Measurements from ENCODE around the gene CACNB4.
A peak's percentile ranks its signal among the peaks of the same experiment; 100 is the strongest.
"Not testable (repeated sequence)": the region's sequence is repeated elsewhere in the genome, so short reads cannot be mapped to it uniquely, and the experiment has no call there.

The CACNB4 gene

DNA sequence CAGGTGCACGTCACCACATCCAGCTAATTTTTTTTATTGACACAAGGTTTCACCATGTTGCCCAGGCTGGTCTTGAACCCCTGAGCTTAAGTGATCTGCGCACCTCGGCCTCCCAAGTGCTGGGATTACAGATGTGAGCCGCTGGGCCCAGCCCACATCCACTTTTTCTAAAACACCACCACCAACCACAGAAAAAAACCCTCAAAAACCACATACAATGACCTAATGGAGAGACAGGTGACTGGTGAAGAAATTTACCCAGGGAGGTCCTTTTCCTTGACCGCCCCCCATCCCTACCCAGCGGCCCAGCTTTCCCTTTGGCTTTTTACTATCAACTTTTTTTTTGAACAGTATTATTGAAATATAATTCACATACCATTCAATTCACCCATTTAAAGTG lies 47.9 kb downstream of the CACNB4 start:
- DNase-seq (ENCODE audit: low read depth): no peak

DNA sequence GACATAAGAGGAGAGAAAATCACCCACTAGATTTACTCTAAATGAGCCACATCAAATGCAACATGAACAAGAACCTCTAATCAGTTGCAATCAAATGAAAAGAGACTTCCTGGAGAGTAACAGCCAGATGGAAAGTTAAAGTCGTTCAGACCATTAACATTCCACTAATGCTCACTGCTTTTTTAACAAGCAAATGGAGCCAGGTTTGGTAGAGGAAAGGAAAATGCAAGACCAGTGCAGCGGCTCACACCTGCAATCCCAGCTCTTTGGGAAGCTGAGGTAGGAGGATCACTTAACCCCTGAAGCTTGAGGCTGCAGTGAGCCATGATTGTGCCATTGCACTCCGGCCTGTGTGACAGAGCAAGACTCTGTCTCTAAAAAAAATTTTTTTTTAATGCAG lies 48.5 kb downstream of the CACNB4 start:
- no peak for DNase-seq (ENCODE audit: low read depth)

DNA sequence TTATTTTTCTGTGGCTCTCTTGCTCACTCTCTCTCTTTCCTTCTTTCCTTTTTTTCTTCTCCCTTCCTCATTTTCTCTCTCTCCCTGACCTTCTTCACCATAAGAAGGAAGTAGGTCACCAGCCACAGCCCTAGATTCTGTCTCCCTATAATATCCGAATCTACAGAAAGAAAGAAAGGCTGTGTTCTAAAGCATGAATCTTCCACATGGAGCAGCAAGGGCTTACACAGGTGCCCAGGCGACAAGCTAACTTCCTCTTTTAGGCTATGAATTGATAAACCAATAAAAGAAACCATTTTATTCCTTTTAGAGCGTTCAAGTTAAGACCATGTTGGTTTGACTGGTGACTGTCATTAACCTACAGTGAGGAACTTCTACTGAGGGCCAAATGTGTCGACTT lies 49.3 kb downstream of the CACNB4 start:
- DNase-seq (ENCODE audit: low read depth): no peak

DNA sequence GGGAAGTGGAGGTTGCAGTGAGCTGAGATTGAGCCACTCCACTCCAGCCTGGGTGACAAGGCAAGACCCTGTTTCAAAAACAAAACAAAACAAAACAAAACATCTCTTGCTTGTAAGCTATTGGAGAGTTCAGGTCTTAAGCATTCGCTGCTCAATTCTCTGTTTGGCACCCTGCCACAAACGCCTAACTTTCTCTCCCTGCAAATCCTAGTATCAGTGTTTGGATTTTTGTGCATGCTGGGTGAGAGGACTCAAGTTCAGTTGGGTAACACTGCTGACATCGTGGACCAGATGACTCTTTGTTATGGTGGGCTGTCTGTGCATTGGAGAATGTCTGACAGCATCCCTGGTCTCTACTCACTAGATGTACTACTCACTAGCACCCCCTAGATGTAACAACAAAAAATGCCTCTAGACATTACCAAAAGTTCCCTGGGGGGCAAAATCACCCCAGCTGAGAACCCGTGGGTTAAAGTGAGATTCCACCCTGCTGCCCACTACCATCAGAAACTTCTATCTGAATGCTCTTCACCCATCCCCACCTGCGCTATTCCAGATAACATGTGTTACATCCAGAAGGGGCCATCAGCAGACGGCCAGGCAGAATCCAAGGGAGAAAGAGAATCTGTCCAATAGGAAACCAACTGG lies 50.9 kb downstream of the CACNB4 start:
- no peak for DNase-seq (ENCODE audit: low read depth)

DNA sequence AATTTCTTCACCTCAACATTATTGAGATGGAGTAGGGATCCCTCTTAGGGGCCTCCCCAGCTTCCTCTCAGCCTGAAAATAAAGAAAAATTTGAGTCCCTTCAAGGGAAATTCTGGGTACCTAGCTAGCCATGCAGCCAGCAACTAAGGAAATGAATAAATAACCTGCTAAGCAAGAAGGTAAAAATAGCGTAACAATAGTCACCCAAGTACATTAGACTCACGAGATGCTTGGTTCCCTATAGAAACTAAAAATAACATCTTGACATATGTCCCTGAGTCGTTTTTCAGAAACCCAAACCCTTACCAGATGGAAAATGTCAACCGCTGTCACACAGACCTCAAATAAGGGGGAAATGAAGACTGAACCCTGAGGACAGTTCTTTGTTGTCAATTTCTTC lies 51.9 kb downstream of the CACNB4 start:
- no peak for DNase-seq (ENCODE audit: low read depth)

DNA sequence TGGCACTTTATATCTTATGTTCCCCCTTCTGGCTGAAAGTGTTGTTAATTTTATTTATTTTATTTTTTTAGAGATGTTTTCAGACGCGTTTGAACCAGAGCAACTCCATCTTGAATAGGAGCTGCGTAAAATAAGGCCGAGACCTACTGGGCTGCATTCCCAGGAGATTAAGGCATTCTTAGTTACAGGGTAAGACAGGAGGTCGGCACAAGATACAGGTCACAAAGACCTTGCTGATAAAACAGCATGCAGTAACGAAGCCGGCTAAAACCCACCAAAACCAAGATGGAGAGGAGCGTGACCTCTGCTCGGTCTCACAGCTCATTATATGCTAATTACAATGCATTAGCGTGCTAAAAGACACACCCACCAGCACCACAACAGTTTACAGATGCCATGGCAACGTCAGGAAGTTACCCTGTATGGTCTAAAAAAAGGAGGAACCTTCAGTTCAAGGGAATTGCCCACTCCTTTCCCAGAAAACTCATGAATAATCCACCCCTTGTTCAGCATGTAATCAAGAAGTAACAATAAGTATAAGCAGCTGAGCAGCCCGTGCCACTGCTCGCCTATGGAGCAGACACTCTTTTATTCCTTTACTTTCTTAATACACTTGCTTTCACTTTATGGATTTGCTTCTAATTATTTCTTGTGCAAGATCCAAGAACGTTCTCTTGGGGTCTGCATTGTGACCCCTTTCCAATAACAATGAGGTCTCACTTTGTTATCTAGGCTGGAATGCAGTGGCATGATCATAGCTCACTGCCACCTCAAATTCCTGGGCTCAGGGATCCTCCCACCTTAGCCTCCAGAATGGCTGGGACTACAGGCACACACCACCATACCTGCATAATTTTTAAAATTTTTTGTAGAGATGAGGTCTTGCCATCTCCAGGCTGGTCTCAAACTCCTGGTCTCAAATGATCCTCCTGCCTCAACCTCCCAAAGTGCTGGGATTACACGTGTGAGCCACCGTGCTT lies 55.9 kb downstream of the CACNB4 start:
- DNase-seq (ENCODE audit: low read depth): no peak

DNA sequence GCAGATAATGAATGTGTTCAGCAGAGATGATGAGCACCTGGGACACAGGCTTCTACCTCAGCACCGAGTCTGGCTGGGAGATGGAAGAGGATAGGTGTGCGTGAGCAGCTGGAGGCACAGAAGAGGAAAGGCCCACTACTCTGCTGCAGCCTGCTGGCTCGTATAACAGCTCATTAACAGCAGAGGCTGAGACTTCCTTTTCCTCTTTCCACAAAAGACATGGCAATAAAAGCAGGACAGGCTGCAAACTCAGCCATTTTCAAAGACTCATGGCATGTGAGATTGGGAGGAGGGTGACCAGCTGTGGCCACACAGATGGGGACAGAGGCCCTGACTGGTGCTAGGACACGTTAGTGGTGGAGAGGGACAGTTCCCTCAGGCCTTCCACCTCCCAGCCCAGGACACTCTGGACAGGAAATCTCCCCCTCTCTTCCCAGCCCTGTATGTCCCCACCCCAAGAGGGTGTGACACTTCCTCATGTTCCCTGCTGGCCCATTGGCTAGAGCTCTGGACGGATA lies 60.3 kb downstream of the CACNB4 start:
- no peak for DNase-seq (ENCODE audit: low read depth)

DNA sequence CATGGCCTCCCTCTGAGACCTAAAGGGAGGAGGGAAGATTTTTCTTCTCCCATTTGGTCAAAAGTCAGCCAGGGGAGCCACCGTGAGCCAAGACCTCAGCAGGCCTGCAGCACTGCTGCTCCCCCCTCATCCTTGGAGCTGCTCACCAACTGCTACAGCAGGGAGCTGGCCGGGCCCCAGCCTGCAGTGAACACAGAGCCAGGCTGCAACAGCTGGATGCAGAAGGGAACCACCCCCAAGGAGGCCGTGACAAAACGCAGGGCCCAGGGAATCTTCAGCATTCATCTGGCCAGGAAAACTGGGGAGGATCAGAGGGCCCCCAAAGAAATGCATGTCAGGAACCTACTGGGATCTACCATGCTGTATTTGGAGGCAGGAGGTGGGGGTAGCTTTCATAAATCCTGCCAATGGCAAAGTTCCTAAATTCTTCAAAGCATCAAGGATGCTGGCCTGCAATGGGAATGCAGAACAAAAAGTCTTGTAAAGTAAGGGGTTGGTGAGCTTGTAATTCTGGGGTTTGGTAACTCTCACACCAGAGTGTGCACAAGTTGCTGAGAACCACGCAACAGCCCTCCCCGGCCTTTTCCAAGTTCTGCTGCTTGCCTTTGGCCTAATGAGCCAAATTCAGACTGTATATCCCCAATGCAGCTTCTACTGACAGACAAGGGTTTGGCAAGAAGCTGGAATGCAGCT lies 61.0 kb downstream of the CACNB4 start:
- DNase-seq (ENCODE audit: low read depth): no peak

DNA sequence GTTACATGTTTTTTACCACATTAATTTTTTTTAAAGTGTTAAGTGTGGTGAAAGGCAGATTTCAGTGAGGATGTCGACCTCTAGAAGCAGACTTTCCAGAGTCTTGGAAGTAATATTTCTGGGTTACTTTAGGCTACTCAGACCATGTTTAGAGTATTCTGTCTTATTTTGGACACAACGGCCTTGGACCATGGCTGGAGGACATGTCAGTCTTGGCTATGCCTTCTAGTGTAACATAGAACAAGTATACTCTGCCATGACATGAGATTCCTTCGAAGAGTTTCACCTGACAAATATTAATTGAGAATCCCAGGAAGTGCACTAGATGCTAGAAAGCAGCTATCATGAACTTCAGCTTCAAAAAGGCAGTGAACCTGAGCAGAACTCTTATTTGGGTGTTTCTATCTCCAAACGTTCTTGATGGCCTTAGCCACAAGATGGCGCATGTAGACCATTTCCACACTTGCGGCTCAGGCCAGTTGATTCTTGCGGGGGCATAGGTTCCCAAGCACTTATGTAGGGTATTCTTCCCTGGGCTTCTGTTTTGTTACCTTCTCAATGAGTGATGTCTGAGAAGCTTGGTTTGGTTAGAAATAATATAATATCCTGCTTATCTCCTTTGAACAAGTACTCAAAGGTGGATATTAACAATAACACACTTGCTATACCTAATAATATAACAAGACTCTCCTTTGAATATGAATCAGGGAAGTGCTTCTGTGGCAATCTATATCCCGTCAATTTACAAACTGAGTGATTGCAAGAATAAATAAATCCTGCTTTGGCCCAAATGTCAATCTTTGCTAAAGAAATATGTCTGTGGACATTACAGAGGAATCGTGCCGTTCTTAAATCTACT lies 62.0 kb downstream of the CACNB4 start:
- DNase-seq (ENCODE audit: low read depth): peak; percentile 15

DNA sequence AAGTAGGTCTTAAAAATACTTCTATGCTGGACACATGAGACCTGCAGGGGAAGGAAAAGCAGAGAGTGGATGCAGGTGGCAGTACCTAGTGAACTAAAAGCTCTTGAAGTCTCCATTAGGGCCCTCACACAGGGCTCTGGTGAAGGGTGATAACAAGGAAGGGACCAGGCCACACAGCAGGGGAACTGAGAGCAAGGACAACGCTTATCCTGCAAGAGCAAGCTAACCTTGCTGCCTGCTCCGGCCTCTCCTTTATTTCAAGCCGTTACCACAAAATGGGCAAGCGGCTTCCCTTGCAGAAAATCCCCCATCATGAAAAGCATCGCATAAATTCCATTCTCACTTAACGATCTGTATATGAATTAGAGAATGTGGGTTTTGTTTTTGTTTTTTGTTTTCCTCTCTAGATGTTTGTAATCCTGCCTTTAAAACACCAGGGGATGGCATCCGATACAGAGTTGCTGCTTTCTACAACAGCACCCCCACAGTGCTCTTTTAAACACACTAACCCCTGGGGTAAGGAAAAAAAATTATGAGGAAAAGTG lies 64.5 kb downstream of the CACNB4 start:
- no peak for DNase-seq (ENCODE audit: low read depth)

DNA sequence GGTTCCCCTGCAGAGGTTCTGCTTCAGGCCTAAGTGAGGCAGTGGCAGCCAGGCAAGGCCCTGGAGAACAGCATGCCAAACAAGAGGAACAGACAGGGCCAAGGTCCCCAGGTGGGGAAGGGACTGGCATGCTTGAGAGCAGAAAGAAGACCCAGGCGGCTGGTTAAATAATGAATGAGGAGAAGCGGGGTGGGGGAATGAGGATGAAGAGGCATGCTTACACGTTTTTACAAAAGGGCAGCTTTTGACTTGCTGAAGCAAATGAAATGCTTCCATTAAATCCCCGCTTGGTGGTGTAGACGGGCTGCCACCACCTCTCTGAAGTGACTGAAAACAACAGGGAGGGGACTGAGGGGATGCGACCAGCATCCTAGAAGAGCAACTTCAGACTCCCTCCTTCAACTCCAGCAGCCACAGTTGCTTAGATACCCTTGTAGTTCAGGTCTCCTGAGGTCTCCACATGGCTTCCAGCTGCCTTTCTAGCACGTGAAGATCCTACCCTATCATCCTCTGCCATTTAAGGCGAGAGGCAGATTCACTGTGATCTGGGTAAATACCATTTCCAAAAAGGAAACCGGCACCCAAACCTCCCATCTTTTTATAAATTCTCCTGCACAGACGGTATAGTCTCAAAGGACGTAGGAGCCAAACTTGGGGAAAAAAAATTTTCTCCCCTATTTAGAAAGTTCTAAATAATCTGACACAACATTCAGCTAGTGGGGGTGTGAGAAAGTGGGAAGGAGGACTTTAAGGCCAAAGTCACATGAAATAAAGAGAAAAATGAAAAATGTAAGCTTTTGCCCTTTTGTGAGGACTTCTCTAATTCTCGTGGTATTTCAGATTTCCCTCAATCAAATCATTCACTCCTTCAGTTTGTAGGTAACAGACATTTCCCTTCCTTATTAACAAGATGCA lies 65.6 kb downstream of the CACNB4 start:
- no peak for DNase-seq (ENCODE audit: low read depth)

DNA sequence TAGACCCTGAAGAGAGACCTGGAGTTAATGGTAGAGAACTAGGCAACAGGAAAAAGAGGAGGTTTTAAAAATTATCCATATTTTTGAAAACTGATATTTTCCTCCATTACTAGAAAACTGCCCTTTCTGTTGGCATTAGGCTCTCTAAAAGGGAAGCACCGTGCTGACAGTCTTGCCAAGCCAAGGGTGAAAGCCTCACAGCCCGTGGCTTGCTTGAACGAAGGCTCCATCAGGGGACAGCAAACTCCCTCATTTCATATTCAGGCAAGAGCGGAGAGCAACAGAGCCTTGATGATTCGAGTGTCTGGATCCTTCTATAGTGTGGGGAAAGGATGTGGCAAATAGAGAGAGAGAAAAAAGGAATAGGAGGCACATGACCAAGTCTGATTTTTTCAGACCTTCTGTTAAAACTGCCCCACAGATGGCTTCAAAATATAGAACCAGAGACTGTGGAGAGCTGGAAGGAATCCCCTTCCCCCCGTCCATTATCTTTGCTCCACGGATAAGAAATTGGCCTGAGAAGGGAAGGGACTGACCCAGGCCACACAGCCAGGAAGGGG lies 67.0 kb downstream of the CACNB4 start:
- no peak for DNase-seq (ENCODE audit: low read depth)

DNA sequence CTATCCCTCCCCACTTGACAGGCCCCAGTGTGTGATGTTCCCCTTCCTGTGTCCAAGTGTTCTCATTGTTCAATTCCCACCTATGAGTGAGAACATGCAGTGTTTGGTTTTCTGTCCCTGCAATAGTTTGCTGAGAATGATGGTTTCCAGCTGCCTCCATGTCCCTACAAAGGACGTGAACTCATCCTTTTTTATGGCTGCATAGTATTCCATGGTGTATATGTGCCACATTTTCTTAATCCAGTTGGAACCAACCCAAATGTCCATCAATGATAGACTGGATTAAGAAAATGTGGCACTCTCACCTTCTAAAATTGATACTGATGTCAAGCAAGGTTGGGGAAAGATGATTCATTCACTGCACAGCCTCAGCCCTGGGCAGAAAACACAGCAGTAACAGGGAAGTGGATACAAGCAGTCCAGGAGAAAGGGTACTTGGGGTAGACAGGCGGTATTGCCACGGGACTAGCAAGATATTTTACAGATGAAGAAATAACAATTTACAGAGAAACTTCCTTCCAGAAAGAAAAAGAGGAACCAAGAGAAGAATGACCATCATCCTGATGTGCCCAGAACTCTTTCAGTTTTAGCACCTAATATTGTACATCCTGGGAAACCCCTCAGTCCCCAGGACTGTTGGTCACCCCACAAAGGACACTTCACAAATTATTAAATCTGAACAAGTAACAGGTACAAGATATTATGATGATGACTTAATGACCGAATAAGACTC lies 68.1 kb downstream of the CACNB4 start:
- not testable (repeated sequence) for DNase-seq (ENCODE audit: low read depth)

DNA sequence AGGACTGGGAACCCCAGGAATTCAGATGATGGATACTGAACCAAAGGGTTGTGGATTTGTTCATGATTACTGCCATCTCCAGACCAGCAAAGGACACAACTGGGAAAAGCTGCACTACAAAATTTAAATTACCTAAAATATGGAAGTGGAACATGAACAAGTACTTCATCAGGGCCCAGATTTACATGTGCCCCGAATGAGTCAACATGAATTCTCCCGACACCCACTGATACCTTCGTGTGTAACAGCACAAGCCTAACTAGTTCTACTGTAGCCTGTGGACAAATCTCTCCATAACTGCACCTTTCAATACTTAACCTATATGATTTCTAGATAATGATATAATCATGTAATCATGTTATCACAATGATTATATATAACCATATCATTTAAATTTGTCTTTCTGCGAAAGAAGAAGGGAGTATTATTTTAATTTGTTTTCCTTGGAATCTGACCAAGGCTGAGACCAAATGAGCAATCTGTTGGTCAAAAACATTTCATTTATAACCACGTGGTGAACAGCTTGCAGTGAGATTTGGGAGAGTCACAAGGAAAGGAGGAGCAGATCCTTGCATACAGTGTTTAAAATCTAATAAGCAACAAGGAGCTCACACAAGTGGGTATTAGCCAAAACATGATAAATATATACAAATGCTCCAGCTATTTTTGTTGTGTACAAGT lies 70.5 kb downstream of the CACNB4 start:
- no peak for DNase-seq (ENCODE audit: low read depth)

DNA sequence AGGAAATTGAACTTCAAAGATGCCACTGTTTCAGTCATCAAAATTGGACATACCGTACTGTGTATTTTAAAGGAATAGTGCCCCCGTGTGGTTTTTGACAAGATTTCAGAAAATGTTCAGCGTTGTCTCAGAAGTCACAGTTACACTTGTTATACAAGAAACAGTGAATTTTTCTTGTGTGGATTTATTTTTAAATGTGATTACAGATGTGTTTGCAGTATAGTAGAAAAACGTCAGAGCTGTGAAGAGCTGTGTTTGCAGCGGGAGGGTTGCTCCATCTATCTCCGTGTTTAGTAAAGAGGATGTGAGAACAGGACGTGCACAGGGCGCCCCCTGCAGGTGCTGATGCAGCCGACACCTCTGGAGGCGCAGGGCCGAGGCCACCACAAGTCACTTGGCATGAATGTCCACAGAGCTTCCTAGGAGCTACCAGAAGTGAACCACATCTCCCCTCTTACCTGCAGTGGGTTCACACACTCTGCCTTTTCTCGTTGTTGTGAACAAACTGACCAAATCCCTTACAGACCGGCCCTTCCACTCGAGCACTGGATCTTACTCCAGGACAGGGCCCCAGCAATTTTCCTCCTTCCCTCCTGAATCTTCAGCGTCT lies 73.1 kb downstream of the CACNB4 start:
- peak; percentile 18 for DNase-seq (ENCODE audit: low read depth)

DNA sequence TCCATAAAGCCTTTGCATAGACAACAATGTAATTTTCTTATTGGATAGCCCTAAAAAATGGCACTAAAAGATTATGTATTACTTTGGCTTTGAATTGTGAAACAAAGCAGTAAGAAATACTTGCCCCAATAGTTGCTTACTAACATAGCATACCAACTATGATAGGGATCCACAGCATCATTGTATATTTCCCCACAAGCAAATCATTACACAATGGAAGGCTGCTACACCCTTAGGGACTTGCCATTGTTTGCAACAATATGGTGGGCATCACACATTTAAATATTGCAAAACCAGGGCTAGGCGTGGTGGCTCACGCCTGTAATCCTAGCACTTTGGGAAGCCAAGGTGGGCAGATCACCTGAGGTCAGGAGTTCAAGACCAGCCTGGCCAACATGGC lies 74.4 kb downstream of the CACNB4 start:
- no peak for DNase-seq (ENCODE audit: low read depth)

DNA sequence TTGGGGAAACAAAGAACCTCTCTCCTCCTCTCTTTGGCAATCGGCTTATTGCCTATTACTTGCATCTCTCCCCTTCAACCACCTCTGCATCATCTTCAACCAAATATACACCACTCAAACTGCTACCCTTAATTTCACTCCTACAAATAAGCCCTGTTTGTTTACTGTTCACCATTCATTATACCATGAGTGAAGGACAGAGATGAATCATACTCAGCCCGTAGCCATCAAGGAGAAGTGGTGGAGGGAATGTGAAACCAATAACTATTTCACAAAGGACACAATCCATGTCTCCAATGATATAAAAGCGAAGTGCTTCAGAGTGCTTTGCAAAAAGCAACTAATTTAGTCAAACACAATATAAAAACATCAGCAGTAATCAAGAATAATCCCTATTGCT lies 76.8 kb downstream of the CACNB4 start:
- DNase-seq (ENCODE audit: low read depth): no peak

DNA sequence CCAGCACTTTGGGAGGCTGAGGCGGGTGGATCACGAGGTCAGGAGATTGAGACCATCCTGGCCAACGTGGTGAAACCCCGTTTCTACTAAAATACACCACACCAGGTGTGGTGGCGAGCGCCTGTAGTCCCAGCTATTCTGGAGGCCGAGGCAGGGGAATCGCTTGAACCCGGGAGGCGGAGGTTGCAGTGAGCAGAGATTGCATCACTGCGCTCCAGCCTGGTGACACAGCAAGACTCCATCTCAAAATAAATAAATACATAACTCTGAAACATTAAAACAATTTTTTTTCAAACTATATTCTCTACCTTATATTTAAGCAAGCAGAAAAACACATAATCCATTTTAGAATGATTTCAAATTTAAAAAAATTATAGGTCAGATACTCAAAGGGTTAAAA lies 77.8 kb downstream of the CACNB4 start:
- DNase-seq (ENCODE audit: low read depth): not testable (repeated sequence)

All from GM04503 (cell line).